K562 (cell line): ENCODE data around the gene LAMA2. TPM values are rescaled to one million over a fixed set of nuclear protein-coding genes. Genes with fewer than 3 reads are reported as not detected.

Experiments
- ATAC-seq: fragments of 200-7000 bp; cut with Tn5 transposase; 3 replicates; pipeline ENCODE4 v1.9.1; 2020; ENCODE audit warnings: moderate library complexity
- BruUV-seq: library from RNA; stranded (reverse); fragments of 400-500 nt; replicated peaks from 2 replicates; lab custom pipeline; 2021; lab: Mats Ljungman, UMichigan
- CTCF ChIA-PET: fragments of 300-600 bp; formaldehyde crosslinking; extraction: SDS; loops from one replicate; lab custom pipeline; 2021; ENCODE audit warnings: low intra/inter-chr PET ratio; lab: Yijun Ruan, JAX
- POLR2A ChIA-PET: fragments of 300-600, 350-650 bp; sonication (Branson Sonifier 250); formaldehyde crosslinking; extraction: SDS; loops from one replicate; lab custom pipeline; 2021; ENCODE audit warnings: antibody characterized with exemption, inconsistent platforms; lab: Yijun Ruan, JAX
- DNase-seq, 4 experiments: peaks; one replicate each; pipeline versions ENCODE4 v3.0.0 to v3.0.0-alpha.2; 2011 to 2018; ENCODE audit warnings: low spot score in 3 of 4, mixed read lengths in 3 of 4; ENCODE audit errors: extremely low read depth in 1 of 4
- FAIRE-seq: peaks from 2 replicates; lab custom pipeline; 2011; peaks lifted over from hg19 to GRCh38; lab: Jason Lieb, UNC
- H2AFZ ChIP-seq: 2 replicates; pipeline ENCODE4 v1.6.0; 2011; ENCODE audit warnings: low read depth, low read length, control low read depth, inconsistent platforms
- H3K27ac ChIP-seq: fragments of 200-600 bp; 3 replicates; pipeline ENCODE4 v1.8.0; 2011; ENCODE audit warnings: low read depth, mild to moderate bottlenecking, control low read depth, inconsistent platforms, low read length, moderate library complexity, mixed read lengths; ENCODE audit errors: extremely low read depth
- H3K27me3 ChIP-seq, 2 experiments: fragments of 300-600 bp in 1 of 2; 2 replicates in 1 of 2; 3 replicates in 1 of 2; pipeline versions ENCODE4 v1.6.0 to v1.8.0; 2011; ENCODE audit warnings: inconsistent platforms in 2 of 2, low read length in 2 of 2, mild to moderate bottlenecking in 1 of 2, mixed read lengths in 1 of 2, moderate library complexity in 1 of 2; ENCODE audit not compliant: control insufficient read depth in 2 of 2, insufficient read depth in 2 of 2
- H3K36me3 ChIP-seq: fragments of 300-600 bp; 3 replicates; pipeline ENCODE4 v1.8.0; 2011; ENCODE audit warnings: mild to moderate bottlenecking, low read length, inconsistent platforms; ENCODE audit not compliant: control insufficient read depth, insufficient read depth
- H3K4me1 ChIP-seq, 2 experiments: fragments of 200-600 bp in 1 of 2; replicated peaks in 1 of 2; 2 replicates in 1 of 2; 3 replicates in 1 of 2; pipeline versions ENCODE4 v1.5.1 to v1.8.0; 2011; ENCODE audit warnings: inconsistent platforms in 2 of 2, low read length in 2 of 2, mild to moderate bottlenecking in 1 of 2, mixed read lengths in 1 of 2, moderate library complexity in 1 of 2; ENCODE audit not compliant: control insufficient read depth in 2 of 2, insufficient read depth in 2 of 2
- H3K4me2 ChIP-seq: 2 replicates; pipeline ENCODE4 v1.6.1; 2011; ENCODE audit warnings: low read length, control low read depth, inconsistent platforms, mixed read lengths; ENCODE audit not compliant: insufficient read depth
- H3K4me3 ChIP-seq: fragments of 200-600 bp; sonication (generic), shearing (Covaris generic); 2 replicates; pipeline ENCODE4 v1.5.1; 2016; ENCODE audit warnings: control low read depth, inconsistent platforms
- H3K79me2 ChIP-seq: fragments of 200-600 bp; 3 replicates; pipeline ENCODE4 v1.8.0; 2011; ENCODE audit warnings: low read length, inconsistent platforms; ENCODE audit not compliant: control insufficient read depth, insufficient read depth
- H3K9ac ChIP-seq, 2 experiments: 2 replicates each; pipeline versions ENCODE4 v1.6.0 to v1.6.1; 2011; ENCODE audit warnings: low read depth in 2 of 2, low read length in 2 of 2, control low read depth in 1 of 2, inconsistent platforms in 1 of 2, mild to moderate bottlenecking in 1 of 2, mixed read lengths in 1 of 2; ENCODE audit not compliant: insufficient read depth in 1 of 2
- H3K9me1 ChIP-seq: one replicate; pipeline ENCODE4 v1.6.0; 2011; ENCODE audit warnings: inconsistent platforms, mild to moderate bottlenecking, low read length, moderate library complexity; ENCODE audit not compliant: control insufficient read depth, insufficient read depth
- H3K9me3 ChIP-seq: replicated peaks from 2 replicates; pipeline ENCODE4 v1.5.1; 2011; ENCODE audit warnings: low read depth, low read length, inconsistent platforms; ENCODE audit not compliant: control insufficient read depth, insufficient read depth
- H4K20me1 ChIP-seq: replicated peaks from 2 replicates; pipeline ENCODE4 v1.6.1; 2011; ENCODE audit warnings: low read length, inconsistent platforms, mixed read lengths; ENCODE audit not compliant: control insufficient read depth, insufficient read depth
- AFF1 ChIP-seq, 2 experiments: fragments of 450-650 bp; IDR thresholded peaks; 2 replicates each; pipeline ENCODE4 v1.6.1; 2018; ENCODE audit warnings: mild to moderate bottlenecking in 2 of 2, low read depth in 1 of 2; ENCODE audit not compliant: partially characterized antibody in 2 of 2
- CTCFL ChIP-seq: IDR thresholded peaks from 2 replicates; pipeline ENCODE4 v1.6.1; 2011; ENCODE audit warnings: borderline replicate concordance, low read depth, mild to moderate bottlenecking, moderate library complexity, low read length; ENCODE audit not compliant: insufficient read depth, poor library complexity, severe bottlenecking
- HEY1 ChIP-seq: fragments of 250-450 bp; sonication (Bioruptor Pico); IDR thresholded peaks from 2 replicates; pipeline ENCODE4 v1.5.0; 2020; ENCODE audit warnings: mild to moderate bottlenecking, moderate library complexity, borderline replicate concordance
- ID3 ChIP-seq, 2 experiments: fragments of 250-450 bp in 1 of 2; fragments of 450-650 bp in 1 of 2; sonication (Bioruptor Pico) in 1 of 2; IDR thresholded peaks; 2 replicates each; pipeline versions ENCODE4 v1.6.1 to v1.8.0; 2016 to 2021; ENCODE audit warnings: mild to moderate bottlenecking in 2 of 2, moderate library complexity in 2 of 2, missing compliant biosample characterization in 1 of 2, missing genetic modification characterization in 1 of 2
- PREB ChIP-seq: sonication (generic); formaldehyde crosslinking; IDR thresholded peaks from 2 replicates; pipeline ENCODE4 v1.8.1; 2023; ENCODE audit warnings: mild to moderate bottlenecking, missing genetic modification reagents
- ZFPM2 ChIP-seq: fragments of 250-450 bp; sonication (Bioruptor Pico); IDR thresholded peaks from 2 replicates; pipeline ENCODE4 v1.5.1; 2022; ENCODE audit warnings: mild to moderate bottlenecking
- ZNF586 ChIP-seq: fragments of 450-650 bp; formaldehyde crosslinking; conservative IDR thresholded peaks from 2 replicates; pipeline ENCODE4 v1.4.0; 2020; ENCODE audit warnings: mild to moderate bottlenecking, moderate library complexity
- ZNF655 ChIP-seq: fragments of 250-450 bp; sonication (Bioruptor Pico); IDR thresholded peaks from 2 replicates; pipeline ENCODE4 v1.5.0; 2021
- WGBS: fragments of 100-300 bp; shearing (Covaris generic); methylation state at CpG from one replicate; pipeline ENCODE4 v1.1.6; 2016; ENCODE audit warnings: low coverage, mixed read lengths; ENCODE audit not compliant: insufficient coverage; ENCODE audit errors: missing lambda C conversion rate; 5-methylcytosine and 5-hydroxymethylcytosine counted together
- in situ Hi-C: fragments of 300-500 bp; cut with MboI; formaldehyde crosslinking; loops from 4 replicates; pipeline ENCODE4 v1.15.0; 2018; ENCODE audit warnings: inconsistent platforms, mixed read lengths
- intact Hi-C: fragments of 100-400 bp; cut with micrococcal nuclease; formaldehyde crosslinking; loops from 2 replicates; pipeline ENCODE4 v1.14.2; 2022
- polyA plus RNA-seq, 8 experiments: library from polyadenylated mRNA; depleted of rRNA in 4 of 8; stranded (reverse) in 5 of 8; unstranded in 3 of 8; fragments of >200 nt; fragmentation: Nextera tagmentation in 2 of 8; fragmentation: Illumina TruSeq in 1 of 8; extraction: Ambion mirVana in 2 of 8; extraction: Trizol in 1 of 8; gene quantifications; 2 replicates each; pipeline versions ENCODE4 v1.2.1 to v1.2.3, GENCODE V29; 2011 to 2014; ENCODE audit warnings: inconsistent platforms in 1 of 8, missing spikeins in 1 of 8
- total RNA-seq, 7 experiments: library from RNA; depleted of rRNA in 6 of 7; stranded (reverse); fragments of >200 nt in 6 of 7; fragmentation: Illumina TruSeq in 2 of 7; extraction: Trizol in 2 of 7; gene quantifications; 2 replicates each; pipeline versions ENCODE4 v1.2.1 to v1.2.3, GENCODE V29; 2011 to 2021; ENCODE audit warnings: low replicate concordance in 1 of 7

The LAMA2 gene
- total and polyA plus RNA-seq, 9 of the 15 experiments (the other 6 are each of a cell fraction or from before 2014, with no cell fraction given): 0.04 to 1.5 (median 0.36) TPM

GRCh38 chr6:129094147-129094546 lies 211.2 kb downstream of the LAMA2 start (continued):
- no peak for TF ChIP-seq ZNF586 (CRISPR knock-in tag)
- TF ChIP-seq CTCFL: no peak
- no peak for TF ChIP-seq HEY1

- in situ Hi-C loops: no loop called here
- FAIRE-seq: no peak
- POLR2A ChIA-PET: interaction anchor here (0.6 kb wide), 1 partner anchor 109 kb away, joined by 3 read pairs; no protein-coding TSS in a partner anchor
- no peak for TF ChIP-seq ID3 (CRISPR knock-in tag; IDR thresholded peaks at IDR 0.05)
- TF ChIP-seq ID3 (tag; IDR thresholded peaks at IDR 0.05): no peak
- TF ChIP-seq ZFPM2: no peak
- no peak for TF ChIP-seq ZNF655 (CRISPR knock-in tag)
- TF ChIP-seq PREB (CRISPR knock-in tag): no peak
- TF ChIP-seq AFF1 (IDR thresholded peaks at IDR 0.05; ENCODE audit: low read depth in 1 of 2, partially characterized antibody in 2 of 2): no peak
These were observed 213.8 kb downstream of the LAMA2 start for GRCh38 chr6:129096651-129097290.

More at GRCh38 chr6:129096651-129097290, 213.8 kb downstream of the LAMA2 start:
- BruUV-seq: no TSS peak
- H3K27ac ChIP-seq: no peak overlapping the region
- no peaks in the 10 kb centered on the region for H3K9me1 ChIP-seq
- H3K9ac ChIP-seq: no peak overlapping the region
- no peaks in the 10 kb centered on the region for H3K9me3 ChIP-seq
- no peak overlapping the region for H2AFZ ChIP-seq
- H3K4me1 ChIP-seq: no peaks in the 10 kb centered on the region
- no peak for ATAC-seq
- no peak overlapping the region for H3K4me3 ChIP-seq
- no peak for DNase-seq
- 0% methylated on average over 3 of the region's 3 CpGs for WGBS
- CTCF ChIA-PET: no interaction called here
- no peak overlapping the region for H3K4me2 ChIP-seq
- H3K79me2 ChIP-seq: no peaks in the 10 kb centered on the region
- no peaks in the 10 kb centered on the region for H3K36me3 ChIP-seq
- intact Hi-C loops: no loop called here
- H4K20me1 ChIP-seq: no peaks in the 10 kb centered on the region
- H3K27me3 ChIP-seq: no peaks in the 10 kb centered on the region
